Mononuclear cell (primary cell): Measurements from ENCODE around the gene FRMD6. TPM values are rescaled to one million over a fixed set of nuclear protein-coding genes. Genes with fewer than 3 reads are reported as not detected.
A peak's percentile ranks its signal among the peaks of the same experiment; 100 is the strongest.

Experiments
- H3K27me3 ChIP-seq: 2 replicates; pipeline ENCODE4 v1.6.0; 2011; ENCODE audit warnings: low read length, control low read depth; ENCODE audit not compliant: insufficient read depth
- H3K4me1 ChIP-seq: 2 replicates; pipeline ENCODE4 v1.5.1; 2011; ENCODE audit warnings: mild to moderate bottlenecking, low read length, control low read depth; ENCODE audit not compliant: insufficient read depth
- H3K4me3 ChIP-seq: 2 replicates; pipeline ENCODE4 v1.5.1; 2011; ENCODE audit warnings: mild to moderate bottlenecking, low read length, moderate library complexity
- H3K9me3 ChIP-seq: 2 replicates; pipeline ENCODE4 v1.5.1; 2011; ENCODE audit warnings: low read depth, mild to moderate bottlenecking, control low read depth, low read length
- total RNA-seq: library from RNA; depleted of rRNA; stranded (reverse); fragments of >200 nt; gene quantifications from one replicate; pipeline ENCODE4 v1.2.3, GENCODE V29; 2012

The FRMD6 gene
- total RNA-seq, result 1.0 TPM

DNA sequence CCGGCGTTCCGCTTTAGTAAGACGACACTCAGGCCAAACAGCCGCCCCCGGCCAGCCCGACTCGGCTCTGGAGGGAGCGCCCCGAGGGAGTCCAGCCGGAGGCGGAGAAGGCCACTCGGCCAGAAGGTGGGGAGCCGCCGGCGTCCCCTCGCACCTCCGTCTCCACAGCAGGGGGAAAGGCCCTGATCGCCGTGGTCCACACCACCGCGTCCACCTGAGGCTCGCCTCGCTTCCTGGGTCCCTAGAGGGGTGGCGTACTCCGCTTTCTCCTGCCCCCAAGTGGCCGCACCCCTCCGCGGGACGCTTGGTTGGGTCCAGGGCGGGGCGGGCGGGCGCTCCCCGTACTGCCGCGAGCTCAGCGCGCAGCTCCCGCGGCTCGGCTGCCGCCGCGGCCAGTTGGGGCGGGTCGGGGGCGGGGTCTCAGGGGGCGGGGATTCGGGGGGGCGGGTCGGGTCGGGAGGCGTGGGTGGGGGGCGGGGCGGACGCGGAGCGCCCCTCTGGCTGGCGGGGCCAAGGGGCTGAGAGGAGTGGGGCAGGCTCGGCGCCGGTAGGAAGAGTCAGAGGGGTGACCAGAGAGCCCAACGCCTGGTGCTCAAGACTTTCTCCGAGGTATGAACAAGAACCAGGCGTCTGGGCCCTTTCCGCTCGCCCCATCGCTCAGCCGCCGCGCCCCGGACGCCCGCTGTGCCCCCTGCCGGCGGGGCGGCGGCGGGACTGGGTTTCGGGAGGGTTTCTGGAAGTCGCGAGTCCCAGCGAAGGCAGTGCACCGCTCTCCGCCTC is at the start of gene FRMD6:
Gene FRMD6, plus strand, starts transcription at position 523 of the 780 bp plus-strand sequence. CDS start 37,927 bp downstream, outside the sequence.
- Histone ChIP-seq H3K4me3 (peak within 1 kb of the TSS; percentile 65), H3K9me3 (no peaks in the 10 kb centered on the region), H3K27me3 (peaks cover 34% of the 10 kb centered on the region), H3K4me1 (peaks cover 23% of the 10 kb centered on the region)

DNA sequence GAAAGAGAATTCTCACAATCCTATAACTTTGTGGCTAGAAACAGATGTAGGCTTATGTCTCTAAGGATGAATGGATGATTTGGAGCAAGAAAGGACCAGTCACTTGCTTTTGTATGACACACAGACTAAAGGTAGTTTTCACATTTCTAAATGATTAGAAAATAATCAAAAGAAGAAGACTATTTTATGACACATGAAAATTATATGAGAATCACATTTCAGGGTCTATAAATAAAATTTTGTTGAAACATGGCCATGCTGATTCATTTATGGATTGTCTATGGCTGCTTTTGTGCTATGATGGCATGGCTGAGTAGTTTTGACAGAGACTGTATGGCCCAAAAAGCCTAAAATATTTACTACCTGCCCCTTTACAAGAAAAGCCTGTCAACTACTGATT is 49.4 kb upstream of the FRMD6 start:
- H3K4me1 ChIP-seq, result no peaks in the 10 kb centered on the region
- no peaks in the 10 kb centered on the region for H3K9me3 ChIP-seq
- H3K4me3 ChIP-seq, result no peak overlapping the region
- H3K27me3 ChIP-seq, result peaks cover 7% of the 10 kb centered on the region

DNA sequence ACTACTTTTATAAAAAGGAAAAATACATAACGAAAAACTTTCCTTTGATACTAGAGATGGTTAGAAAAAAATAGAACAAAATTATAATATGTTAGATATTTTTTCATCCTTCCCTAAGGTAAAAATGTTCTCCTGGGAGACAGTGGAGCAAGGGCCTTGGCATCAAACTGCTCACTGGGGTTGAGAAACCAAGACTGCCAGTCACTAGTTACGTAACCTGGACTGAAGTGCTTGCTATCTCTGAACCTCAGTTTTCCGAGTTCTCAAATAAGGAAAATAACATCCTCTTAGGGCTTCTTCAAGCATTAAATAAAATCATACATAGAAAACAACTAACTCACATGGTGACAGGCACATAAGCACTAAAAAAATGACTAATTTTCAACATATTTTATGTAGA is 48.2 kb upstream of the FRMD6 start:
- Histone ChIP-seq H3K4me1 (no peaks in the 10 kb centered on the region), H3K4me3 (no peak overlapping the region), H3K27me3 (peaks cover 7% of the 10 kb centered on the region), H3K9me3 (no peaks in the 10 kb centered on the region)

DNA sequence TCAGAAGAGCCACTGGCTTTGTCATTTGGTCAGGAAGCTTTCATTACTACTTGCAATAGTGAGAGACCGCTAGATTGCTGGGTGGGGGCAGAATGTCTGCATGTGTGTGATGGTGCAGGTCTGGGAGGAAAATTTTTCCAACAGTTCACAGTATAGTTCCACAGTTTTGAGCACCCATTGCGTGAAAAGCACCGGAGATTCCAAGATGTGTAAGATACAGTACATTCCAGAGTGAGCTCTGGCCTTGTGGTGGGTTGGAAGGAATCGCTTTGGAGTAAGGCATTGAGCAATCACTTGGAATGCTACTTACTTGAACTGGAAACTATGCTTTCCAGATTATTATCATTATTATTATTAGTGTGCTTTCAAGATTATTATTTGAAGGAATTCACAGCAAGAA is 47.6 kb upstream of the FRMD6 start:
- H3K4me1 ChIP-seq, result no peaks in the 10 kb centered on the region
- no peak overlapping the region for H3K4me3 ChIP-seq
- peaks cover 7% of the 10 kb centered on the region for H3K27me3 ChIP-seq
- no peaks in the 10 kb centered on the region for H3K9me3 ChIP-seq

DNA sequence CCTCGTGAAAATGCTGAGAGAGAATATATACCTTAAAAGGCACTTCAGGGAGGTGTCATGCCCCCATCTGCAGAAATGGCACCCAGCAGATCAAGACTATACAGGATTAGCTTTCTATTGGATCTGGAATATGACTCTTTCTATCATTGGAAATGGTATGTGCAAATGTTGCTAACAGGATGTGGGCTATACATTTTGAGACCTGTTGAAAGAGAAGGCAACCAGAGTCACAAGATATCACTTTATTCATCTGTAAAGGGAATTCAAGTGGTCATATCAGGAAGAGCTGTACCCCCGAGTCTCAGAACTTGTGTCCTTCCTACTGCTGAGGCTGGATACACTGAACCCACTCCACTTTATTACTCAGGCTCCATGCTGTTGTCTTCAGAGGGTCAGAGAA is 46.1 kb upstream of the FRMD6 start:
- Histone ChIP-seq H3K27me3 (peaks cover 7% of the 10 kb centered on the region), H3K4me3 (no peak overlapping the region), H3K4me1 (no peaks in the 10 kb centered on the region), H3K9me3 (no peaks in the 10 kb centered on the region)

DNA sequence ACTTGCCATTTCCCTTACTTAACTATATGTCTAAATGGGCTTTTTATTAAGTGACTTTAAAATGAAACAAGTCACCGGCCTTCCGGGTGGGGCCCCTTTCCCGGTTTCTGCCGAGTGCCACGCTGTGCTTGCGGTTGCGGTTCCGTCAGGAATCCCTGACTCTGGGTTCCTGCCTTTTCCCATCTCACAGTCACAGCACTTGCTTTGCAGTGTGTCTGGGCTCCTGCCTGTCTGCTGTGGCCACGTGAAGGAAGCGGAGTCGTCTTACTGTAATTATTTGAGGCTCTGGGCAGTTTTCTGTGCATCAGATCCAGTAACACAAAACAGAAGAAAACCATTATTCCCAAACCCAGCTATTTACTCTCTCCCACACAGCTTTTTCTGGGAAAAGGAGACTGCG is 44.0 kb upstream of the FRMD6 start:
- H3K9me3 ChIP-seq, result no peaks in the 10 kb centered on the region
- no peaks in the 10 kb centered on the region for H3K4me1 ChIP-seq
- H3K4me3 ChIP-seq, result no peak overlapping the region
- no peaks in the 10 kb centered on the region for H3K27me3 ChIP-seq

DNA sequence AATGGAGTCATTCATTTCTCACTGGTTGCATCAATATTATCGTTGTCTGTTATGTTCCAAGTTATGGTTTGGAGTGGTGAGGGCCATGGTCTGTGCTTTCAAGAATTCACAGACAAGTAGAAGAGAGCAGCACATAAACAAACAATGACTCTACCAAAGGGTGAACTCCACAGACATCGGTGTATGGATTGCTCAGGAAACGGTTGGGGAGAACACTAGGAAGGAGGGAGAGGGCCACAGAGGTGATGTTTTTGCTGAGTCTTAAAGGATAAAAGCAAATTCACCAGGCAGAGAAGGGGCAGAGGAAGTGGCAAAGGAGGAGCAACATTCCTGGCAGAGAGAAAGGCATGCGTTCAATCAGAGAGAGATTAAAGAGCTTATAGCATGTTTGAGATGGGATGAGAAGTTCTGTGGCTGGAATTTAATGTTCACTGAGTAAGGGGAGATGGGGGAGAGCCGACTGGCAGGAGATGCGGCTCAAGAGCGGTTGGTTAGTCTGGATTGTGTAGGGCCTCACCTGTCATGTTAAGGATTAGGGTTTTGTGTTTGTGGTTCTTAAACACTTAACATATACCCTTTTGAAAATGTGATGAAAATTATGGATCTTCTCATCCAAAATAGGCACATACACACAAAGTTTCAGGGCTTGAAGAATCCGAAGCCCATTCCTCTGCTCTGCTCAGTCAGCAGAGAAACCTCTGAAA is 42.3 kb upstream of the FRMD6 start:
- Histone ChIP-seq H3K4me3 (no peak overlapping the region), H3K4me1 (no peaks in the 10 kb centered on the region), H3K27me3 (no peaks in the 10 kb centered on the region)

DNA sequence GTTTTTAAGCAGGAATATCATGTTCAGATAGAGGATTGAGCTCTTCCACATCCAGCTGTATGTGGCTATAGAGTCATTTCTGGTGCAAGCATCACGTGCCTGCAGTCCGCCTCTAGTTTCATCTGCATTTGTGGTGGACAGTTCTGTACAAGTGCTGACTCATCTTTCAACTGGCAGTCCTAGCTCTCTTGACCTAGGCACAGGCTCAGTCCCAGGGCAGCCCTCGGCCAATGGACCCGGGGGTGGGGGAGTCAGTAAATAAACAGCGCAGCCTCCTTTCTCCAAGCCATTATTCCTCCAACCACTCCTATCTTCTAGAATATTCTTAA is 41.8 kb upstream of the FRMD6 start:
- Histone ChIP-seq H3K27me3 (no peaks in the 10 kb centered on the region), H3K9me3 (no peaks in the 10 kb centered on the region), H3K4me3 (no peak overlapping the region), H3K4me1 (no peaks in the 10 kb centered on the region)

More for the DNA sequence above, 42.3 kb upstream of the FRMD6 start:
- no peaks in the 10 kb centered on the region for H3K9me3 ChIP-seq

DNA sequence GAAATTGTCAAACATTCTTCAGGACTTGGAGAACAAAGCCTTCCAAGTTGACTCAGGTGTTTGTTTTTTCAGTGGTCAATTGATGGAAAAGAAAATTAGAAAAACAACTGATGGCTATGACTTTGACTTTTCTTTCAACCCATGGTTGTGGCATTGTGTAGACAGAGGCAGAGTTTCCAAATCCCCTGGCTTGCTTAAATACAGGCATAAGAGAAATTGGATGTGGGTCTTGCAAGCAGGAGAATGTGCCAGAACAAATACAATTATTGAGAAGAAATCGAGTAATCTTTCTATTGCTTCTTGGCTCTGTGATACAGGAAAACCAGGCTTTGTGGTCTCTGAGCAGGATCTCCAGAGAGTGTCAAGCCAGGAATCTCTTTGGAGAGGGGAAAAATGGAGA is 40.9 kb upstream of the FRMD6 start:
- no peaks in the 10 kb centered on the region for H3K9me3 ChIP-seq
- H3K4me1 ChIP-seq, result no peaks in the 10 kb centered on the region
- H3K27me3 ChIP-seq, result no peaks in the 10 kb centered on the region
- H3K4me3 ChIP-seq, result no peak overlapping the region

DNA sequence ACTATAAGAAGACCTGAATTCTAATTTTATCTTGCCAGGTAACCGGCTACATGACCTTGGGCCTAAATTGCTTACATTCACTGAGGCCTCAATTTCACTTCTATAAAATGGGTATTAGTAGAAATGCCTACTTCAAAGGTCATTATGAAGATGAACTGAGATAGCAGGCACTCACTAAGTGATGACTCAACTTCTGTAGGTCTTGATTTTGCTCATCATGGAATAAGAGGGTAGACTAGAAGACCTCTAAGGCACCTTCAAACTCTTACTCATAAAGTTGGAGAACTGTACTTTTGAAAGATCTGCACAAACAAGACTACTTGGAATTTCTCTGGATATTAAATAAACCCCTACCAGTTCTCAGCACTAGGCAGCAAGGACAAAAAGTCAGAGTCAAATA is 39.3 kb upstream of the FRMD6 start:
- no peaks in the 10 kb centered on the region for H3K4me1 ChIP-seq

DNA sequence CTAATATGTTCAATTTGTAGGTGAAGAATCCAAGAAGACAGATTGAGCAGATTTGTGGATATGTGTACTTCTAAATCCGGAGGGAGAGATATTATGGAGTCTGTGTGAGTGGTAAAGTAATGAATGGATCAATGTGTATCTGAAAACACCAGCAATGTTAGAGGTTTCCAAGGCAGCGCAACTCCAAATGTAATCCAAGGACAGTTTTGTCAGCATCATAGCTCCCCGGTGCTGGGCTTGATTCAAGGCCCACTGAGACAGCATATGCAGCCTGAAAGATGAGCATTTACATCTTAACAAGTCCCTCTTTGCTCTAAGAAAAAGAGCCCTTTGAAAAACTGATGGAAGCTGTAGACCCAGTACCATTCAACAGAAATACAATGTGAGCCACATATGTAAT is 38.3 kb upstream of the FRMD6 start:
- H3K4me3 ChIP-seq, result no peak overlapping the region

More for the DNA sequence above, 39.3 kb upstream of the FRMD6 start:
- Histone ChIP-seq H3K27me3 (no peaks in the 10 kb centered on the region), H3K9me3 (no peaks in the 10 kb centered on the region), H3K4me3 (no peak overlapping the region)

DNA sequence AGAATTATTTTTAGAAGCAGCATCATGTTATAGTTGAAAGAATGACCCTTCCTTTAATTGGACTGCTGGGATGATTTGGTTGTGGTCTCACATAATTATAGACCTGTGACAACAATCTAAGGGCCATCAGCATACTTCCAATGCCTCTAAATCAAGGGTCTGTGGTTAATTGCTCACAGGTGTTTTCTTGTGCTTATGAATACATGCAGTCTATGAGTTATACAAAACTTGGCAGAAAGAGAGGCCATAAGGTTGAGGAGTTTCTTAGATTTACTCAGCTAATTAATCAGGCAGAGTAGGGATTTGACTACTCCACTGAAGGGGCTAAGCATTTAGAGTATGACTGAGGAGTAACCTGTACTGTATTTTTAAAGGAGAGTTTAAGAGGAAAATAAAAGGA is 37.0 kb upstream of the FRMD6 start:
- Histone ChIP-seq H3K27me3 (no peaks in the 10 kb centered on the region), H3K4me1 (no peaks in the 10 kb centered on the region), H3K4me3 (no peak overlapping the region), H3K9me3 (no peaks in the 10 kb centered on the region)

More for the DNA sequence above, 38.3 kb upstream of the FRMD6 start:
- H3K27me3 ChIP-seq, result no peaks in the 10 kb centered on the region
- no peaks in the 10 kb centered on the region for H3K4me1 ChIP-seq
- H3K9me3 ChIP-seq, result no peaks in the 10 kb centered on the region

DNA sequence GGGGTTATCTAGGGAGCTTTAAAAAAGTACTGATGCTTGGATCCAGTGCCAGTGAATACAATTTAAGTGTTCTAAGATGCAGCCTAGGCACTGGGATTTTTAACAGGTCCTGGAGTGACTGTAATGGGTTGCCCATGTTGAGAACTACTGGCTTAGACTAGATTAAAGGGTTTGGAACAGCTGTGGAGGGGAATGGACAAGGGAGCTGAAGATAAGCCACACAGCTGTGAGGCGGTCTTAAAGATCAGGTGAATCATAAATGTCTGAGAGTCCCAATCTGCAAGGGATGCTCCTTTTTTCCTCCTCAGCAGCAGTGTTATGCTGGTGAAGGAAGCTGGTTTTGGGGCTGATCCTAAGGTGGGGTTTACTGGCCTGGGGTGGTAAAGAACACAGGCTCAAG is 35.5 kb upstream of the FRMD6 start:
- Histone ChIP-seq H3K4me1 (no peaks in the 10 kb centered on the region), H3K27me3 (no peaks in the 10 kb centered on the region), H3K9me3 (no peaks in the 10 kb centered on the region), H3K4me3 (no peak overlapping the region)

DNA sequence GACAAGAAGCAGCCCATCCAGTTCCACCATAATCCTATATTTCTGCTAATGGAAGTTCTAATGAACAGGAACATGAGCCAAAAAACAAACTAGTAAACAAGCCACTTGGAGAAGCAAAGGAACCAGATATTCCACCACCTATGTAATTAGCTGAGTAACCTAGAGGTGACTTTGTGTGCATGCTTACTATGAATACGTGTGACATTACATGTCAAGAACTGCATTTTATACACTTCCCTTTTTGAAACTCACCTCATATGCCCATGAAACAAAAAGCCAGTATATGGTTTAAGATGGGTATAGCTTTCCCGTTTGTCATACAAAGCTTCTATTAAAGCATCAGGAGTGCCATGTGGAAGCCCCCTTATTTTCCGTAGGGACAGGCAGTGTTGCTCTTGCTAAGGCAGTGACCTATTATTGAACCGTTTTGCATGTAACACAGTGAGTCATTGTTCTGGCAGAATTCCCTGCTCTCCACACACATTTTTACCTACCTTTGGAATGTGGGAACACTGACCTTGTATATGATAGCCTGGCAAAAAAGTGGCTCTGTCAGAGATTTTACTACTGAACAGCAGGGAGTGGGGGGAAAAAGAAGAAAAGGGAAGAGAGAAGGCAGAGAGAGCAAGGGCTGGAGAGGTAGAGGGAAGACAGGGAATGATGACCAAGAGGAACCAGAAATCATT is 34.8 kb upstream of the FRMD6 start:
- Histone ChIP-seq H3K27me3 (no peaks in the 10 kb centered on the region), H3K4me1 (no peaks in the 10 kb centered on the region), H3K9me3 (no peaks in the 10 kb centered on the region), H3K4me3 (no peak overlapping the region)

DNA sequence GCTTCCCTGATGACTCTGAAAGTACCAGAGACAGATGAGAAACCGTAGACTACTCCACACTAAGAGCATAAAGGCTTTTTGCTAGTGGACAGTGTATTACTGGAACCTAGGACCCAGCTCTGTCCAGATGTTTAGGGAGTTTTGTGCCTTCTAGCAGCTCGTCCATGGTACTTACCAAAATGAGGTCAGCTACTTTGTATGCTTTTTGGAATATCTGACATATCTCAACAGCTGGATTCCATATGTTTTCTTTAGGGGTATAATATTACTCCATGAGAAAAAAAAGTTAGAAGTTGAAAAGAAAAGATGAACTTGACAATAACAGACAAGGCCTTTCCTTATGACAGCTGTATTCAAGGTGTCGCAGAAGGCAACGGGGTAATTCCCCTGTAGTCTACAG is 32.1 kb upstream of the FRMD6 start:
- Histone ChIP-seq H3K4me3 (no peak overlapping the region), H3K27me3 (no peaks in the 10 kb centered on the region), H3K4me1 (no peaks in the 10 kb centered on the region)

More for the DNA sequence above, 32.1 kb upstream of the FRMD6 start:
- H3K9me3 ChIP-seq, result no peaks in the 10 kb centered on the region
